IPS-20b (cell line): Measurements from ENCODE around the gene GCNA.
"Not testable (repeated sequence)": the region's sequence is repeated elsewhere in the genome, so short reads cannot be mapped to it uniquely, and the experiment has no call there.

Experiments used
- H3K27ac ChIP-seq: one replicate; pipeline ENCODE4 v1.5.1; 2013; ENCODE audit warnings: low read length
- H3K27me3 ChIP-seq: 2 replicates; pipeline ENCODE4 v1.6.1; 2013; ENCODE audit warnings: mild to moderate bottlenecking, low read length, inconsistent platforms; ENCODE audit not compliant: insufficient read depth
- H3K36me3 ChIP-seq: 2 replicates; pipeline ENCODE4 v1.6.1; 2013; ENCODE audit warnings: low read depth, mild to moderate bottlenecking, inconsistent platforms, low read length, moderate library complexity; ENCODE audit not compliant: insufficient read depth
- H3K4me1 ChIP-seq: 2 replicates; pipeline ENCODE4 v1.6.1; 2013; ENCODE audit warnings: mild to moderate bottlenecking, control low read depth, inconsistent platforms, low read length, moderate library complexity; ENCODE audit not compliant: insufficient read depth
- H3K4me3 ChIP-seq: 2 replicates; pipeline ENCODE4 v1.5.1; 2013; ENCODE audit warnings: mild to moderate bottlenecking, low read length, inconsistent platforms
- H3K9ac ChIP-seq: 2 replicates; pipeline ENCODE4 v1.6.1; 2013; ENCODE audit warnings: low read depth, mild to moderate bottlenecking, inconsistent platforms, low read length, moderate library complexity
- H3K9me3 ChIP-seq: 2 replicates; pipeline ENCODE4 v1.6.1; 2013; ENCODE audit warnings: mild to moderate bottlenecking, low read depth, low read length, inconsistent platforms; ENCODE audit not compliant: insufficient read depth

Gene GCNA

GRCh38 chrX:71541210-71542022, 36.8 kb upstream of the GCNA start:
- H3K36me3 ChIP-seq, result peaks cover 77% of the 10 kb centered on the region
- H3K4me3 ChIP-seq, result no peak overlapping the region; the same call in 1 of the 2 replicates
- no peak overlapping the region for H3K9ac ChIP-seq
- H3K4me1 ChIP-seq, result no peaks in the 10 kb centered on the region
- no peaks in the 10 kb centered on the region for H3K27me3 ChIP-seq
- no peak overlapping the region for H3K27ac ChIP-seq
- H3K9me3 ChIP-seq, result no peaks in the 10 kb centered on the region

GRCh38 chrX:71542411-71542810, 35.8 kb upstream of the GCNA start:
- Histone ChIP-seq H3K27me3 (no peaks in the 10 kb centered on the region), H3K9me3 (no peaks in the 10 kb centered on the region), H3K27ac (no peak overlapping the region), H3K4me1 (no peaks in the 10 kb centered on the region), H3K9ac (no peak overlapping the region), H3K4me3 (no peak overlapping the region), H3K36me3 (peaks cover 83% of the 10 kb centered on the region)

GRCh38 chrX:71542825-71543224, 35.4 kb upstream of the GCNA start:
- H3K9me3 ChIP-seq, result no peaks in the 10 kb centered on the region
- no peaks in the 10 kb centered on the region for H3K4me1 ChIP-seq
- H3K36me3 ChIP-seq, result peaks cover 84% of the 10 kb centered on the region
- H3K9ac ChIP-seq, result no peak overlapping the region
- H3K4me3 ChIP-seq, result no peak overlapping the region
- H3K27ac ChIP-seq, result no peak overlapping the region
- no peaks in the 10 kb centered on the region for H3K27me3 ChIP-seq

- H3K9me3 ChIP-seq, result no peaks in the 10 kb centered on the region
- no peak overlapping the region for H3K27ac ChIP-seq
- no peak overlapping the region for H3K4me3 ChIP-seq
- peaks cover 84% of the 10 kb centered on the region for H3K36me3 ChIP-seq
- H3K4me1 ChIP-seq, result no peaks in the 10 kb centered on the region
- no peak overlapping the region for H3K9ac ChIP-seq
- no peaks in the 10 kb centered on the region for H3K27me3 ChIP-seq
Measured at GRCh38 chrX:71543316-71543715, 34.9 kb upstream of the GCNA start.

GRCh38 chrX:71545364-71545763, 32.9 kb upstream of the GCNA start:
- no peak overlapping the region for H3K4me3 ChIP-seq
- peaks cover 84% of the 10 kb centered on the region for H3K36me3 ChIP-seq
- H3K9ac ChIP-seq, result no peak overlapping the region
- H3K27me3 ChIP-seq, result no peaks in the 10 kb centered on the region
- no peak overlapping the region for H3K27ac ChIP-seq
- H3K4me1 ChIP-seq, result no peaks in the 10 kb centered on the region
- H3K9me3 ChIP-seq, result no peaks in the 10 kb centered on the region

- Histone ChIP-seq H3K9ac (no peak overlapping the region), H3K36me3 (peaks cover 83% of the 10 kb centered on the region), H3K27ac (no peak overlapping the region), H3K4me1 (no peaks in the 10 kb centered on the region), H3K27me3 (no peaks in the 10 kb centered on the region), H3K4me3 (no peak overlapping the region), H3K9me3 (no peaks in the 10 kb centered on the region)
Measured at GRCh38 chrX:71546879-71547278, 31.4 kb upstream of the GCNA start.

GRCh38 chrX:71547339-71547738, 30.9 kb upstream of the GCNA start:
- Histone ChIP-seq H3K9ac (no peak overlapping the region), H3K4me3 (no peak overlapping the region), H3K27ac (no peak overlapping the region), H3K36me3 (peaks cover 82% of the 10 kb centered on the region), H3K27me3 (no peaks in the 10 kb centered on the region), H3K9me3 (no peaks in the 10 kb centered on the region), H3K4me1 (no peaks in the 10 kb centered on the region)

- H3K9me3 ChIP-seq, result no peaks in the 10 kb centered on the region
- H3K36me3 ChIP-seq, result peaks cover 84% of the 10 kb centered on the region
- H3K4me3 ChIP-seq, result no peak overlapping the region
- no peak overlapping the region for H3K27ac ChIP-seq
- no peaks in the 10 kb centered on the region for H3K4me1 ChIP-seq
- H3K27me3 ChIP-seq, result no peaks in the 10 kb centered on the region
- no peak overlapping the region for H3K9ac ChIP-seq
Measured at GRCh38 chrX:71549986-71550385, 28.3 kb upstream of the GCNA start.

- Histone ChIP-seq H3K9ac (no peak overlapping the region), H3K4me1 (no peaks in the 10 kb centered on the region), H3K36me3 (peaks cover 84% of the 10 kb centered on the region), H3K27ac (no peak overlapping the region), H3K4me3 (no peak overlapping the region), H3K27me3 (no peaks in the 10 kb centered on the region), H3K9me3 (no peaks in the 10 kb centered on the region)
Measured at GRCh38 chrX:71550578-71550977, 27.7 kb upstream of the GCNA start.

GRCh38 chrX:71556036-71556435, 22.2 kb upstream of the GCNA start:
- H3K4me3 ChIP-seq, result no peak overlapping the region
- no peak overlapping the region for H3K9ac ChIP-seq
- no peaks in the 10 kb centered on the region for H3K9me3 ChIP-seq
- no peaks in the 10 kb centered on the region for H3K4me1 ChIP-seq
- no peak overlapping the region for H3K27ac ChIP-seq
- H3K36me3 ChIP-seq, result peaks cover 86% of the 10 kb centered on the region
- no peaks in the 10 kb centered on the region for H3K27me3 ChIP-seq

- H3K9ac ChIP-seq, result no peak overlapping the region
- H3K4me3 ChIP-seq, result no peak overlapping the region
- H3K4me1 ChIP-seq, result no peaks in the 10 kb centered on the region
- H3K36me3 ChIP-seq, result peaks cover 99% of the 10 kb centered on the region
- H3K9me3 ChIP-seq, result no peaks in the 10 kb centered on the region
- no peaks in the 10 kb centered on the region for H3K27me3 ChIP-seq
- no peak overlapping the region for H3K27ac ChIP-seq
Measured at GRCh38 chrX:71558920-71559319, 19.3 kb upstream of the GCNA start.

GRCh38 chrX:71559773-71560172, 18.5 kb upstream of the GCNA start:
- not testable (repeated sequence) for H3K27me3 ChIP-seq, H3K9me3 ChIP-seq, H3K4me3 ChIP-seq, H3K27ac ChIP-seq, H3K9ac ChIP-seq, H3K4me1 ChIP-seq
- peaks cover 99% of the 10 kb centered on the region for H3K36me3 ChIP-seq
